Stomach (tissue), 9 donors: ENCODE measurements around the gene PDLIM4. TPM values are rescaled to one million over a fixed set of nuclear protein-coding genes. Genes with fewer than 3 reads are reported as not detected.
A peak's percentile ranks its signal among the peaks of the same experiment; 100 is the strongest.

ENCODE experiments used
- DNase-seq, 2 donors: peaks; one replicate each; pipeline versions ENCODE4 v3.0.0 to v3.0.0-alpha.2; 2013 to 2019
- H3K27ac ChIP-seq, 5 donors: fragments of 200-600 bp in 4 of 5; sonication (generic) in 4 of 5; one replicate each; pipeline ENCODE4 v1.5.1; 2013 to 2019; ENCODE audit warnings: mild to moderate bottlenecking in 1 of 5, moderate library complexity in 1 of 5
- H3K27me3 ChIP-seq, 3 donors: fragments of 200-600 bp; sonication (generic); one replicate each; pipeline ENCODE4 v1.5.1; 2017 to 2019; ENCODE audit warnings: mixed run types in 1 of 3
- H3K36me3 ChIP-seq, 4 donors: fragments of 200-600 bp; sonication (generic); 1 replicate in 3 of 4; 2 replicates in 1 of 4; pipeline ENCODE4 v1.5.1; 2016 to 2019
- H3K4me1 ChIP-seq, 4 donors: fragments of 200-600 bp; sonication (generic); one replicate each; pipeline ENCODE4 v1.5.1; 2016 to 2019
- H3K4me3 ChIP-seq, 4 donors: fragments of 200-600 bp; sonication (generic) in 3 of 4; one replicate each; pipeline ENCODE4 v1.5.1; 2016 to 2019; ENCODE audit warnings: mild to moderate bottlenecking in 1 of 4
- H3K9me3 ChIP-seq, 4 donors: fragments of 200-600 bp; sonication (generic); one replicate each; pipeline ENCODE4 v1.5.1; 2016 to 2019
- CTCF ChIP-seq, 7 experiments: fragments of 450-650 bp in 4 of 7; fragments of 200-600 bp in 3 of 7; sonication (generic) in 3 of 7; IDR thresholded peaks; one replicate each; pipeline ENCODE4 v1.5.1; 2016 to 2019; ENCODE audit warnings: antibody characterized with exemption in 7 of 7, control low read depth in 2 of 7, mild to moderate bottlenecking in 1 of 7
- EP300 ChIP-seq: sonication (generic); formaldehyde crosslinking; IDR thresholded peaks from one replicate; pipeline ENCODE4 v1.6.1; 2017; ENCODE audit warnings: antibody characterized with exemption
- POLR2A ChIP-seq, 4 donors: fragments of 450-650 bp; IDR thresholded peaks; one replicate each; pipeline ENCODE4 v1.6.1; 2016; ENCODE audit warnings: antibody characterized with exemption in 4 of 4, control low read depth in 2 of 4, mild to moderate bottlenecking in 1 of 4, moderate library complexity in 1 of 4
- POLR2AphosphoS5 ChIP-seq, 3 donors: sonication (generic); formaldehyde crosslinking; IDR thresholded peaks; one replicate each; pipeline ENCODE4 v1.6.1; 2016; ENCODE audit warnings: antibody characterized with exemption in 3 of 3
- WGBS, 5 donors: extraction: QIAGEN DNeasy Blood & Tissue Kit in 3 of 5; methylation state at CpG; one replicate each; pipeline versions ENCODE4 v1.1.5 to v1.1.7; 2013 to 2018; 5-methylcytosine and 5-hydroxymethylcytosine counted together
- intact Hi-C: fragments of 100-400 bp; cut with DNase I; formaldehyde crosslinking; loops from one replicate; pipeline ENCODE4 v1.15.1; 2023; ENCODE audit warnings: low total_unique reads
- polyA plus RNA-seq, 3 donors: library from polyadenylated mRNA; stranded (reverse); fragments of 200-250 nt; gene quantifications; one replicate each; pipeline ENCODE4 v1.2.3, GENCODE V29; 2013
- total RNA-seq, 5 donors: library from RNA; depleted of rRNA; stranded (reverse); fragments of >200 nt; gene quantifications; one replicate each; pipeline versions ENCODE4 v1.1.0 to v1.2.3, GENCODE V29; 2014 to 2016
- donor health status: healthy with polysubstance abuse.
- donor health status: Bipolar disorder and iron deficiency.
- donor health status: healthy.

Gene PDLIM4
- total and polyA plus RNA-seq, 8 donors = 11.2 to 52.4 (median 17.0) TPM; not detected in 1

GRCh38 chr5:132258102-132259068 is 889 bp downstream of the PDLIM4 start:
- Histone ChIP-seq H3K27me3 (peaks cover 0 to 10% (median 4%) of the 10 kb centered on the region in 3 donors), H3K36me3 (peaks cover 0 to 6% (median 2%) of the 10 kb centered on the region in 4 donors), H3K9me3 (no peaks in the 10 kb centered on the region), H3K4me3 (peak overlapping the region; percentile 53 to 75 (median 54)), H3K27ac (peak overlapping the region; percentile 53 to 97 (median 90)), H3K4me1 (peaks cover 21 to 78% (median 60%) of the 10 kb centered on the region in 4 donors)
- DNase-seq = no peak
- intact Hi-C loops = no loop called here
- TF ChIP-seq EP300 = no peak
- TF ChIP-seq CTCF (IDR thresholded peaks at IDR 0.05) = no peak
- peak in 1 of 3 donors; percentile 21 for TF ChIP-seq POLR2AphosphoS5 (IDR thresholded peaks at IDR 0.05)
- WGBS, 5 donors = 41 to 63% (median 51%) methylated on average over 14 to 19 of the region's 19 CpGs

GRCh38 chr5:132259069-132259851 is 1.8 kb downstream of the PDLIM4 start:
- DNase-seq = peak; percentile 16 to 92
- Histone ChIP-seq H3K9me3 (no peaks in the 10 kb centered on the region), H3K27me3 (peaks cover 0 to 10% (median 4%) of the 10 kb centered on the region in 3 donors), H3K4me1 (peaks cover 21 to 82% (median 60%) of the 10 kb centered on the region in 4 donors), H3K4me3 (peak overlapping the region; percentile 53 to 75 (median 54)), H3K36me3 (peaks cover 0 to 6% (median 2%) of the 10 kb centered on the region in 4 donors), H3K27ac (peak overlapping the region; percentile 53 to 97 (median 90))
- no peak for TF ChIP-seq CTCF (IDR thresholded peaks at IDR 0.05)
- TF ChIP-seq POLR2A (IDR thresholded peaks at IDR 0.05) = peak in 1 of 4 donors; percentile 31
- TF ChIP-seq POLR2AphosphoS5 (IDR thresholded peaks at IDR 0.05) = peak; percentile 65 to 80 (median 78)
- TF ChIP-seq EP300 = peak; percentile 53
- intact Hi-C loops = no loop called here
- WGBS, 5 donors = 62 to 84% (median 65%) methylated on average over 7 to 24 of the region's 24 CpGs

- no peak for DNase-seq
- WGBS, 5 donors = 41 to 64% (median 56%) methylated on average over 6 of the region's 6 CpGs
- intact Hi-C loops = no loop called here
- peak overlapping the region in 3 of 4 donors; percentile 6 to 75 (median 53) for H3K4me3 ChIP-seq
- TF ChIP-seq POLR2A (IDR thresholded peaks at IDR 0.05) (no peak), EP300 (peak; percentile 70), POLR2AphosphoS5 (IDR thresholded peaks at IDR 0.05) (peak in 2 of 3 donors; percentile 59 to 84)
- peak overlapping the region in 4 of 5 donors; percentile 86 to 97 (median 92) for H3K27ac ChIP-seq
- H3K4me1 ChIP-seq = peaks cover 24 to 82% (median 61%) of the 10 kb centered on the region in 4 donors
- H3K9me3 ChIP-seq = no peaks in the 10 kb centered on the region
- H3K36me3 ChIP-seq = peaks cover 0 to 6% (median 2%) of the 10 kb centered on the region in 4 donors
- peaks cover 0 to 10% (median 4%) of the 10 kb centered on the region in 3 donors for H3K27me3 ChIP-seq
Measured at GRCh38 chr5:132260051-132260450, 2.6 kb downstream of the PDLIM4 start.

GRCh38 chr5:132260714-132261551 is 3.4 kb downstream of the PDLIM4 start:
- H3K9me3 ChIP-seq = no peaks in the 10 kb centered on the region
- H3K4me3 ChIP-seq = peak overlapping the region in 1 of 4 donors; percentile 53
- H3K27me3 ChIP-seq = peaks cover 0 to 10% (median 4%) of the 10 kb centered on the region in 3 donors
- TF ChIP-seq POLR2AphosphoS5 (IDR thresholded peaks at IDR 0.05) (peak in 1 of 3 donors; percentile 53), CTCF (IDR thresholded peaks at IDR 0.05) (no peak), POLR2A (IDR thresholded peaks at IDR 0.05) (no peak)
- peak; percentile 59 to 78 for DNase-seq
- 12 to 30% (median 22%) methylated on average over 6 of the region's 6 CpGs for WGBS, 5 donors
- peaks cover 30 to 89% (median 69%) of the 10 kb centered on the region in 4 donors for H3K4me1 ChIP-seq
- H3K27ac ChIP-seq = peak overlapping the region in 4 of 5 donors; percentile 86 to 97 (median 92)
- peaks cover 0 to 6% (median 2%) of the 10 kb centered on the region in 4 donors for H3K36me3 ChIP-seq
- intact Hi-C loops = no loop called here
